H1 (cell line): Measurements from ENCODE around the gene SLIT3. TPM values are rescaled to one million over a fixed set of nuclear protein-coding genes. Genes with fewer than 3 reads are reported as not detected.

Source experiments
- CTCF ChIA-PET: fragments of 300-600 bp; sonication (Branson Sonifier 250); formaldehyde crosslinking; loops from one replicate; lab custom pipeline; 2021; ENCODE audit not compliant: partially characterized antibody; lab: Charles Lee
- POLR2A ChIA-PET: fragments of 300-600 bp; sonication (Branson Sonifier 250); formaldehyde crosslinking; loops from one replicate; lab custom pipeline; 2021; ENCODE audit warnings: inconsistent platforms; ENCODE audit not compliant: partially characterized antibody; lab: Charles Lee
- DNase-seq, 2 experiments: peaks; one replicate each; pipeline versions ENCODE4 v3.0.0 to v3.0.0-alpha.2; 2010 to 2022; ENCODE audit warnings: low spot score in 2 of 2, low read depth in 1 of 2, mixed read lengths in 1 of 2
- FAIRE-seq: peaks from 2 replicates; lab custom pipeline; 2011; peaks lifted over from hg19 to GRCh38; lab: Jason Lieb, UNC
- H2AFZ ChIP-seq: 2 replicates; pipeline ENCODE4 v1.8.1; 2012; ENCODE audit warnings: low read length, inconsistent platforms
- H2AK5ac ChIP-seq: 2 replicates; pipeline ENCODE4 v1.6.1; 2013; ENCODE audit warnings: low read depth, low read length
- H2BK120ac ChIP-seq: replicated peaks from 2 replicates; pipeline ENCODE3; 2013; ENCODE audit warnings: low read depth, low read length, inconsistent platforms
- H2BK12ac ChIP-seq: 2 replicates; pipeline ENCODE4 v1.6.1; 2013; ENCODE audit warnings: low read depth, low read length
- H2BK15ac ChIP-seq: 2 replicates; pipeline ENCODE4 v1.6.1; 2013; ENCODE audit warnings: low read length
- H2BK20ac ChIP-seq: 2 replicates; pipeline ENCODE4 v1.6.1; 2013; ENCODE audit warnings: low read length
- H2BK5ac ChIP-seq: 2 replicates; pipeline ENCODE4 v1.6.1; 2013; ENCODE audit warnings: low read depth, low read length
- H3K14ac ChIP-seq: 2 replicates; pipeline ENCODE4 v1.6.1; 2013; ENCODE audit warnings: inconsistent platforms; ENCODE audit not compliant: insufficient read length
- H3K18ac ChIP-seq: 2 replicates; pipeline ENCODE4 v1.6.1; 2013; ENCODE audit warnings: low read length; ENCODE audit errors: extremely low read depth
- H3K23ac ChIP-seq: 2 replicates; pipeline ENCODE4 v1.6.1; 2013; ENCODE audit warnings: inconsistent platforms; ENCODE audit not compliant: insufficient read length
- H3K23me2 ChIP-seq: 2 replicates; pipeline ENCODE4 v1.6.1; 2013; ENCODE audit warnings: low read depth, low read length
- H3K27ac ChIP-seq: 2 replicates; pipeline ENCODE4 v1.6.1; 2011; ENCODE audit warnings: low read depth, low read length, inconsistent platforms
- H3K27me3 ChIP-seq, 4 experiments: replicated peaks in 1 of 4; 1 replicate in 1 of 4; 2 replicates in 3 of 4; pipeline versions ENCODE4 v1.6.1 to v1.8.1; 2011 to 2013; ENCODE audit warnings: low read length in 3 of 4, mild to moderate bottlenecking in 3 of 4, inconsistent platforms in 2 of 4, mixed read lengths in 2 of 4, moderate library complexity in 1 of 4; ENCODE audit not compliant: control insufficient read depth in 3 of 4, insufficient read depth in 3 of 4; ENCODE audit errors: extremely low read depth in 1 of 4
- H3K36me3 ChIP-seq, 4 experiments: 2 replicates each; pipeline versions ENCODE4 v1.6.1 to v1.8.1; 2011 to 2013; ENCODE audit warnings: mild to moderate bottlenecking in 4 of 4, low read length in 3 of 4, moderate library complexity in 2 of 4, control low read depth in 1 of 4, inconsistent platforms in 1 of 4; ENCODE audit not compliant: insufficient read depth in 4 of 4, control insufficient read depth in 2 of 4
- H3K4ac ChIP-seq: replicated peaks from 2 replicates; pipeline ENCODE3; 2013; ENCODE audit warnings: low read length, low read depth, mixed read lengths, inconsistent platforms; ENCODE audit not compliant: insufficient read length
- H3K4me1 ChIP-seq, 4 experiments: replicated peaks in 1 of 4; 1 replicate in 1 of 4; 2 replicates in 3 of 4; pipeline versions ENCODE4 v1.6.1 to v1.8.1; 2011 to 2013; ENCODE audit warnings: low read length in 3 of 4, inconsistent platforms in 2 of 4, mixed read lengths in 1 of 4; ENCODE audit not compliant: insufficient read depth in 4 of 4, control insufficient read depth in 3 of 4
- H3K4me2 ChIP-seq, 2 experiments: 2 replicates each; pipeline versions ENCODE4 v1.6.1 to v1.8.1; 2011 to 2013; ENCODE audit warnings: low read depth in 2 of 2, low read length in 2 of 2, control low read depth in 1 of 2, inconsistent platforms in 1 of 2, mild to moderate bottlenecking in 1 of 2; ENCODE audit not compliant: insufficient read depth in 1 of 2
- H3K4me3 ChIP-seq, 4 experiments: fragments of 200-600, 300-600 bp in 1 of 4; sonication (generic), shearing (Covaris generic), sonication (Bioruptor Twin) in 1 of 4; 2 replicates each; pipeline versions ENCODE4 v1.5.1 to v1.8.1; 2011 to 2016; ENCODE audit warnings: low read length in 4 of 4, low read depth in 3 of 4, control low read depth in 2 of 4, inconsistent platforms in 2 of 4, mild to moderate bottlenecking in 2 of 4, mixed read lengths in 1 of 4, moderate library complexity in 1 of 4; ENCODE audit not compliant: insufficient read depth in 2 of 4; ENCODE audit errors: extremely low read depth in 1 of 4
- H3K56ac ChIP-seq: replicated peaks from 2 replicates; pipeline ENCODE3; 2013; ENCODE audit warnings: low read depth, mild to moderate bottlenecking, mixed read lengths, low read length, inconsistent platforms; ENCODE audit not compliant: insufficient read length
- H3K79me1 ChIP-seq: 2 replicates; pipeline ENCODE4 v1.6.1; 2013; ENCODE audit warnings: low read depth, low read length, control low read depth
- H3K79me2 ChIP-seq, 2 experiments: 2 replicates each; pipeline versions ENCODE4 v1.6.1 to v1.8.1; 2012 to 2013; ENCODE audit warnings: low read length in 2 of 2, mild to moderate bottlenecking in 2 of 2, inconsistent platforms in 1 of 2; ENCODE audit not compliant: insufficient read depth in 2 of 2, control insufficient read depth in 1 of 2
- H3K9ac ChIP-seq, 4 experiments: replicated peaks in 1 of 4; 1 replicate in 1 of 4; 2 replicates in 3 of 4; pipeline versions ENCODE4 v1.6.1 to v1.8.1; 2011 to 2013; ENCODE audit warnings: low read depth in 3 of 4, low read length in 3 of 4, control low read depth in 2 of 4, mild to moderate bottlenecking in 2 of 4, moderate library complexity in 2 of 4, inconsistent platforms in 1 of 4; ENCODE audit errors: extremely low read depth in 1 of 4
- H3K9me3 ChIP-seq, 2 experiments: 2 replicates each; pipeline versions ENCODE4 v1.6.1 to v1.8.1; 2012 to 2013; ENCODE audit warnings: mild to moderate bottlenecking in 2 of 2, moderate library complexity in 2 of 2, control low read depth in 1 of 2, inconsistent platforms in 1 of 2, low read depth in 1 of 2, low read length in 1 of 2, mixed read lengths in 1 of 2; ENCODE audit not compliant: insufficient read depth in 2 of 2
- H4K20me1 ChIP-seq, 2 experiments: replicated peaks in 1 of 2; 2 replicates each; pipeline versions ENCODE3 to v1.8.1; 2011 to 2013; ENCODE audit warnings: inconsistent platforms in 2 of 2, low read length in 2 of 2, mild to moderate bottlenecking in 1 of 2; ENCODE audit not compliant: insufficient read depth in 2 of 2, control insufficient read depth in 1 of 2
- H4K5ac ChIP-seq: 2 replicates; pipeline ENCODE4 v1.6.1; 2013; ENCODE audit warnings: low read length, low read depth, mixed read lengths, inconsistent platforms; ENCODE audit not compliant: insufficient read length
- H4K8ac ChIP-seq: 2 replicates; pipeline ENCODE4 v1.8.0; 2013; ENCODE audit warnings: mild to moderate bottlenecking, moderate library complexity, low read length, inconsistent platforms; ENCODE audit not compliant: insufficient read depth; ENCODE audit errors: extremely low read depth
- H4K91ac ChIP-seq: replicated peaks from 2 replicates; pipeline ENCODE3; 2013; ENCODE audit warnings: low read length, mixed read lengths, inconsistent platforms; ENCODE audit not compliant: insufficient read length
- ASH2L ChIP-seq: fragments of 200-600, 300-600 bp; sonication (generic); IDR thresholded peaks from one replicate; pipeline ENCODE4 v1.7.1; 2017; ENCODE audit warnings: low read length
- ATF3 ChIP-seq: IDR thresholded peaks from 2 replicates; pipeline ENCODE4 v1.6.1; 2011; ENCODE audit warnings: low read depth, mild to moderate bottlenecking, low read length; ENCODE audit not compliant: insufficient read depth
- CBX5 ChIP-seq: fragments of 300-800, 300-1000 bp; sonication (generic); IDR thresholded peaks from 2 replicates; pipeline ENCODE4 v1.7.1; 2016; ENCODE audit warnings: antibody characterized with exemption, low read length, low read depth
- CTCF ChIP-seq, 3 experiments: IDR thresholded peaks; 1 replicate in 2 of 3; 2 replicates in 1 of 3; pipeline versions ENCODE4 v1.5.1 to v1.6.1; 2011; ENCODE audit warnings: low read length in 3 of 3, mild to moderate bottlenecking in 3 of 3, inconsistent platforms in 2 of 3, low read depth in 1 of 3, moderate library complexity in 1 of 3; ENCODE audit not compliant: insufficient read depth in 1 of 3; ENCODE audit errors: control extremely low read depth in 1 of 3
- JUND ChIP-seq: IDR thresholded peaks from 2 replicates; pipeline ENCODE4 v1.6.1; 2011; ENCODE audit warnings: mild to moderate bottlenecking, improper control_type of control experiment, low read length
- MAFK ChIP-seq: IDR thresholded peaks from 2 replicates; pipeline ENCODE4 v1.6.1; 2012; ENCODE audit warnings: low read depth, mild to moderate bottlenecking, improper control_type of control experiment, low read length
- RNF2 ChIP-seq: fragments of 200-900, 300-1000 bp; sonication (generic); IDR thresholded peaks from 2 replicates; pipeline ENCODE4 v1.7.1; 2016; ENCODE audit warnings: borderline replicate concordance, low read depth, mild to moderate bottlenecking, antibody characterized with exemption, low read length; ENCODE audit not compliant: poor library complexity, severe bottlenecking; ENCODE audit errors: missing control alignments
- SRF ChIP-seq: IDR thresholded peaks from 2 replicates; pipeline ENCODE4 v1.6.1; 2011; ENCODE audit warnings: mild to moderate bottlenecking, low read depth, low read length, moderate library complexity
- WGBS, 2 experiments: shearing (Covaris generic) in 1 of 2; methylation state at CpG; one replicate each; pipeline versions ENCODE4 v1.1.6 to v1.1.7; 2013 to 2015; ENCODE audit warnings: low lambda C conversion rate in 2 of 2, mixed read lengths in 2 of 2, inconsistent platforms in 1 of 2, low coverage in 1 of 2, missing lambda C conversion rate in 1 of 2; ENCODE audit not compliant: insufficient replicate concordance in 2 of 2, insufficient coverage in 1 of 2, insufficient read length in 1 of 2; ENCODE audit errors: extremely low coverage in 1 of 2, missing lambda C conversion rate in 1 of 2; 5-methylcytosine and 5-hydroxymethylcytosine counted together
- polyA plus RNA-seq, 7 experiments: library from polyadenylated mRNA; depleted of rRNA in 3 of 7; stranded (reverse) in 5 of 7; unstranded in 2 of 7; fragments of >200 nt in 5 of 7; fragments of 200-250 nt in 2 of 7; gene quantifications; 1 replicate in 5 of 7; 2 replicates in 1 of 7; 4 replicates in 1 of 7; pipeline versions ENCODE4 v1.2.1 to v1.2.3, GENCODE V29; 2011 to 2013; ENCODE audit warnings: missing spikeins in 2 of 7, mixed read lengths in 2 of 7
- total RNA-seq: library from RNA; stranded (reverse); fragmentation: NEBNext Ultra II Directional; extraction: Animal tissue kit (Norgen Biotek cat#: 25700); gene quantifications from 2 replicates; pipeline ENCODE4 v1.2.1, GENCODE V29; 2021
- TF ChIP-seq, protein P1 (sequence below): IDR thresholded peaks from 2 replicates; pipeline ENCODE4 v1.6.1; 2012; ENCODE audit warnings: inconsistent platforms

The SLIT3 gene
- total and polyA plus RNA-seq, 2 of the 8 experiments (the other 6 are each of a cell fraction or from before 2014, with no cell fraction given), result 1.1 to 1.2 TPM

DNA sequence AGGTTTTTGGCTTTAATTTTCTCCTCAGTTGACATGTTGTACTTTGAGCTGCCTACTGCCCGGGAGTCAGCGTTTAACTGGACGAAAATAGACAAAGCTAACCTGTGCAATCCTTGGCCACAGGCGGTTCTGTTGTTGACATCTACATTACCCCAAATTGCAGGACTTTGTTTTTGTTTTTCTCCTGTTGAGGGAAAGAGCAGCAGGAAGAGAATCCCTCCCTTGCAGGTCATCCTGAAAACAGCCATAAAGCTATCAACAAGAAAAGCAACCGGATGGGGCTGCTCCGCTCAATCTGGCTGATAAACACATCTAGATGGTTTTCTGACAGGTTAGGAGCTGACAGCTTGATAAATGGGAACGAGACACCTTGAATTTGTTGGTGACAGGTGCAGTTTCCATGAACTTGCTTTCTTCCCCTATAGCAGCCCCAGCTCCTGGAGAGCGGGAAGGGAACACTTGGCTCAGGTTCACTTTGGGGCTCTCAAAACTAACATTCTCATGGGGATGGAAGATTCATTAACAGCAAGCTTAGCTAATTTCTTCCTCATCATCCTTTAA is 331.5 kb downstream of the SLIT3 start:
- no peak overlapping the region for H3K4me2 ChIP-seq
- H2BK120ac ChIP-seq, result no peak overlapping the region
- H3K79me2 ChIP-seq, result no peaks in the 10 kb centered on the region
- no peaks in the 10 kb centered on the region for H4K20me1 ChIP-seq
- H2BK12ac ChIP-seq, result no peak overlapping the region
- ChIA-PET POLR2A (interaction anchor here (0.7 kb wide), 1 partner anchor 263 kb away, joined by 3 read pairs; no protein-coding TSS in a partner anchor), CTCF (interaction anchor here (0.6 to 2.6 kb wide), 7 partner anchors 14 to 263 kb away, joined by 3 to 11 read pairs (median 3); no protein-coding TSS in a partner anchor)
- no peak for FAIRE-seq
- H3K79me1 ChIP-seq, result no peaks in the 10 kb centered on the region
- H3K14ac ChIP-seq, result no peak overlapping the region
- no peaks in the 10 kb centered on the region for H3K23me2 ChIP-seq
- H2BK5ac ChIP-seq, result no peak overlapping the region
- H2BK15ac ChIP-seq, result no peak overlapping the region
- H4K5ac ChIP-seq, result no peak overlapping the region
- no peaks in the 10 kb centered on the region for H3K4me1 ChIP-seq
- no peak for DNase-seq
- H4K91ac ChIP-seq, result no peak overlapping the region
- WGBS, 2 experiments, result 88% methylated on average over 8 of the region's 8 CpGs; no CpG with 5 or more reads in 1 of the 2 experiments
- no peak overlapping the region for H3K18ac ChIP-seq
- no peak overlapping the region for H3K56ac ChIP-seq
- no peaks in the 10 kb centered on the region; a peak in 1 of 7 replicates for H3K27me3 ChIP-seq
- H3K4ac ChIP-seq, result no peak overlapping the region
- no peak overlapping the region for H2BK20ac ChIP-seq
- H3K9ac ChIP-seq, result no peak overlapping the region
- H3K36me3 ChIP-seq, result no peaks in the 10 kb centered on the region
- H2AK5ac ChIP-seq, result no peak overlapping the region
- no peak overlapping the region for H3K23ac ChIP-seq
- no peak overlapping the region for H3K4me3 ChIP-seq
- no peak overlapping the region for H4K8ac ChIP-seq
- no peak overlapping the region for H3K27ac ChIP-seq
- no peaks in the 10 kb centered on the region for H3K9me3 ChIP-seq
- H2AFZ ChIP-seq, result no peak overlapping the region
- no peak for TF ChIP-seq SRF
- TF ChIP-seq MAFK, result no peak
- TF ChIP-seq ATF3, result no peak
- TF ChIP-seq, protein P1, sequence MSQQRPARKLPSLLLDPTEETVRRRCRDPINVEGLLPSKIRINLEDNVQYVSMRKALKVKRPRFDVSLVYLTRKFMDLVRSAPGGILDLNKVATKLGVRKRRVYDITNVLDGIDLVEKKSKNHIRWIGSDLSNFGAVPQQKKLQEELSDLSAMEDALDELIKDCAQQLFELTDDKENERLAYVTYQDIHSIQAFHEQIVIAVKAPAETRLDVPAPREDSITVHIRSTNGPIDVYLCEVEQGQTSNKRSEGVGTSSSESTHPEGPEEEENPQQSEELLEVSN, result no peak
- no peak for TF ChIP-seq CTCF (IDR thresholded peaks at IDR 0.05; ENCODE audit: control extremely low read depth in 1 of 3, insufficient read depth in 1 of 3, low read depth in 1 of 3, low read length in 3 of 3)
- no peak for TF ChIP-seq RNF2
- TF ChIP-seq JUND, result no peak
- TF ChIP-seq ASH2L, result no peak
- no peak for TF ChIP-seq CBX5
